ENCODE data around the gene ARFGAP1.

GRCh38 chr20:63223826-63224207 is 48.8 kb upstream of the ARFGAP1 start:
- TF ChIP-seq CTCF (IDR thresholded peaks at IDR 0.05) (no peak), POLR2A (IDR thresholded peaks at IDR 0.05) (no peak)
